ENCODE measurements around the gene YKT6.

Gene YKT6

DNA sequence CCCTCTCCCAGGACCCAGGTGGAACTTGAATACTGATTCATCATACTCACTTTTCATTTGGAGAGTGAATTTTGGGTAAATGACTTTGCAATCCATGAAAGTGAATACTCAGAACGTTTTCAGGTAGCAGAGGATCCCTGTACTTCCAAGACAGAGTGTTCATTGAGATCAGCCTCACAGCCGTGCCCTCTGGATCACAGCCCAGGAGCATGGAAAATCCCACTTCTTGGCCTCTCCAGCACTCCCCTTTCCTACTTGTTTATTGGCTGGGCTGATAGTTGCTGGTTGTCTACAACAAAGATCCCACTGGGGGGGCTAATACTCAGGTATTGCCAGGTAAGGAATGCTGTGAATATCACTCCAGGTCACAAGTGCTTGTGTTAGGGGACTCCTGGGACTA lies 17.4 kb upstream of the YKT6 start:
- Histone ChIP-seq H3K79me1 (replicated peaks; ENCODE audit: low read length, poor library complexity, severe bottlenecking) (no peaks in the 10 kb centered on the region), H3K4me2 (ENCODE audit: low read length, poor library complexity, severe bottlenecking) (no peak overlapping the region), H4K91ac (ENCODE audit: low read length) (no peak overlapping the region), H3K4ac (ENCODE audit: low read depth in 1 of 2, low read length in 2 of 2) (no peak overlapping the region), H2BK5ac (ENCODE audit: low read depth, low read length, poor library complexity, severe bottlenecking) (no peak overlapping the region), H2AFZ (ENCODE audit: low read depth, low read length) (no peak overlapping the region), H2BK120ac (ENCODE audit: low read depth, low read length) (no peak overlapping the region), H3K18ac (ENCODE audit: low read depth in 1 of 2, low read length in 2 of 2) (no peak overlapping the region), H3K23ac (ENCODE audit: low read length in 2 of 2) (no peak overlapping the region), H3K27me3 (ENCODE audit: control insufficient read depth in 1 of 2, insufficient read depth in 1 of 2, low read length in 2 of 2) (peaks cover 0 to 3% of the 10 kb centered on the region in 2 experiments), H2BK12ac (ENCODE audit: low read length in 2 of 2) (no peak overlapping the region), H3K4me1 (ENCODE audit: control insufficient read depth, insufficient read depth, low read depth, low read length) (peaks cover 38% of the 10 kb centered on the region), H3K27ac (ENCODE audit: low read length, poor library complexity, severe bottlenecking) (no peak overlapping the region), H4K8ac (ENCODE audit: low read length) (no peak overlapping the region), H2BK15ac (ENCODE audit: low read depth, poor library complexity, severe bottlenecking) (no peak overlapping the region), H3K14ac (ENCODE audit: low read length in 2 of 2) (no peak overlapping the region), H3K9ac (ENCODE audit: low read length) (no peak overlapping the region), H3K9me3 (ENCODE audit: control insufficient read depth, low read length) (peaks cover 18% of the 10 kb centered on the region), H3K4me3 (ENCODE audit: insufficient read depth in 1 of 2, low read depth in 1 of 2, low read length in 2 of 2) (no peak overlapping the region), H2AK5ac (ENCODE audit: low read length, severe bottlenecking) (no peak overlapping the region), H3K36me3 (ENCODE audit: control insufficient read depth in 1 of 2, insufficient read depth in 2 of 2, low read depth in 1 of 2, low read length in 2 of 2) (no peaks in the 10 kb centered on the region)
- WGBS = 83% methylated on average over 2 of the region's 2 CpGs
- no peak for DNase-seq

DNA sequence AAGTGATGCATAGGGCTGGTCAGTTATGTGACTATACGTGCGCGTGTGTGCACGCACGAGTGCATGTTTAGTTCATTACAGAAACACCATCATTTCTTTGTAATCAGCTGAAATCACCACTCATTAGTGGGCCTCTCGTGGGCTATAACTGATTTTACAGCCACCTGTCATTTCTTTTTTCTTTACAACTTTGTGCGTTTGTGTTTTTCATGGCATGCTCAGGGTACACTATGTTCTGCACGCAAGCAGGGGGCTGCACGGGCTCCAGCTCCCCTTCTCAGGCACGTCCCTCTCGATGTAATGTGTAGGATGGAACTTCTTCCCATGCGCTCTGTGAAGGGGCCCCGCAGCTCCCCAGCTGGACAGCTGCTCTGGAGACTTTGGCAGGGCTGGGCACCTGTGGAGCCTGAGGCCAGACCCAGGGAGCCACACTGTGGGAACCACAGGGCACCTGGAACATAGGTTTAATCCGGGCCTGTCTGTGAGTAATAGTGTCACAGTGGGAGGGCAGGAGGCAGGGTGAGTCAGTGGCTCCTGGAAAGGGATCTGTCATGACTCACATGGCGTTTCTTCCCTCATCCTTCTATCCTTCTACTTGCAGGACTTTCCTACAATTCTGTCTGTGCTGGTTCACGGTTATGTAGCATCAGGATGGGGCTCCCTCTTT lies 16.4 kb upstream of the YKT6 start:
- Histone ChIP-seq H2BK120ac (ENCODE audit: low read depth, low read length) (no peak overlapping the region), H3K4me3 (ENCODE audit: insufficient read depth in 1 of 2, low read depth in 1 of 2, low read length in 2 of 2) (no peak overlapping the region), H3K27ac (ENCODE audit: low read length, poor library complexity, severe bottlenecking) (peak overlapping the region; percentile 67), H2AK5ac (ENCODE audit: low read length, severe bottlenecking) (no peak overlapping the region), H2BK12ac (ENCODE audit: low read length in 2 of 2) (no peak overlapping the region), H3K23ac (ENCODE audit: low read length in 2 of 2) (no peak overlapping the region), H3K18ac (ENCODE audit: low read depth in 1 of 2, low read length in 2 of 2) (peak overlapping the region in 1 of 2 experiments; percentile 16), H3K27me3 (ENCODE audit: control insufficient read depth in 1 of 2, insufficient read depth in 1 of 2, low read length in 2 of 2) (peaks cover 0 to 2% of the 10 kb centered on the region in 2 experiments), H2AFZ (ENCODE audit: low read depth, low read length) (peak overlapping the region; percentile 21), H4K91ac (ENCODE audit: low read length) (no peak overlapping the region), H2BK15ac (ENCODE audit: low read depth, poor library complexity, severe bottlenecking) (no peak overlapping the region), H3K4me2 (ENCODE audit: low read length, poor library complexity, severe bottlenecking) (peak overlapping the region; percentile 30), H3K4me1 (ENCODE audit: control insufficient read depth, insufficient read depth, low read depth, low read length) (peaks cover 42% of the 10 kb centered on the region), H3K9ac (ENCODE audit: low read length) (peak overlapping the region; percentile 65), H3K4ac (ENCODE audit: low read depth in 1 of 2, low read length in 2 of 2) (no peak overlapping the region), H4K8ac (ENCODE audit: low read length) (no peak overlapping the region), H3K36me3 (ENCODE audit: control insufficient read depth in 1 of 2, insufficient read depth in 2 of 2, low read depth in 1 of 2, low read length in 2 of 2) (no peaks in the 10 kb centered on the region), H3K79me1 (replicated peaks; ENCODE audit: low read length, poor library complexity, severe bottlenecking) (no peaks in the 10 kb centered on the region), H2BK5ac (ENCODE audit: low read depth, low read length, poor library complexity, severe bottlenecking) (no peak overlapping the region), H3K9me3 (ENCODE audit: control insufficient read depth, low read length) (peaks cover 18% of the 10 kb centered on the region), H3K14ac (ENCODE audit: low read length in 2 of 2) (no peak overlapping the region)
- peak; percentile 89 for DNase-seq
- WGBS = 76% methylated on average over 13 of the region's 16 CpGs

DNA sequence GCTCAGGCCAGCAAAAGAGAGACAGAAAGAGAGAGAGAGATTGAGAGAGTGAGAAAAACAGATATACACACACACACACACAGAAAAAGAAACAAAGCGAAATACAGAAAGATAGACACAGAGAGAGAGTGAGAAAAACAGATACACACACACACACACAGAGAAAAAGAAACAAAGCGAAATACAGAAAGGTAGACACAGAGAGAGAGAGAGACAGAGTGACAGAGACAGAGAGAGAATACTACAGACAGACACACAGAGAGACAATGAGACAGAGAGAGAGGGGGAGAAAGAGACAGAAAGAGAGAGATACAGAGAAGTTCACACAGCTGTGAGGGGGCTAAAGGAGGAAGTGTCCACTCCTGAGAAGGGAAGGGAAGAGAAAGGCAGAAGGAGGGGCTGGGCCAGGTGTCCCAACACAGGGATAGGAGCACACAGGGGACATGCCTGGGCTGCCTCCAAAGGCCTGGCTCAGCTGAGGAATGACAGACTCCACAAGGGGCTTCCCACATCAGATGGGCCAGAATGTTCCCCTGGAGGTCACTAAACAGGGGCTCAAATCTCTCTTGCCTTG lies 15.8 kb upstream of the YKT6 start:
- H2AFZ ChIP-seq (ENCODE audit: low read depth, low read length) = peak overlapping the region; percentile 21
- peak overlapping the region; percentile 86 for H2AK5ac ChIP-seq (ENCODE audit: low read length, severe bottlenecking)
- peak overlapping the region; percentile 67 for H3K27ac ChIP-seq (ENCODE audit: low read length, poor library complexity, severe bottlenecking)
- H3K4me1 ChIP-seq (ENCODE audit: control insufficient read depth, insufficient read depth, low read depth, low read length) = peaks cover 43% of the 10 kb centered on the region
- peaks cover 18% of the 10 kb centered on the region for H3K9me3 ChIP-seq (ENCODE audit: control insufficient read depth, low read length)
- peak overlapping the region in 1 of 2 experiments; percentile 2 for H2BK12ac ChIP-seq (ENCODE audit: low read length in 2 of 2)
- H3K4ac ChIP-seq (ENCODE audit: low read depth in 1 of 2, low read length in 2 of 2) = peak overlapping the region; percentile 11 to 43
- peak; percentile 11 for DNase-seq
- H4K91ac ChIP-seq (ENCODE audit: low read length) = no peak overlapping the region
- no peaks in the 10 kb centered on the region for H3K79me1 ChIP-seq (replicated peaks; ENCODE audit: low read length, poor library complexity, severe bottlenecking)
- peak overlapping the region in 1 of 2 experiments; percentile 63 for H3K14ac ChIP-seq (ENCODE audit: low read length in 2 of 2)
- peak overlapping the region; percentile 38 for H4K8ac ChIP-seq (ENCODE audit: low read length)
- no peak overlapping the region for H3K4me3 ChIP-seq (ENCODE audit: insufficient read depth in 1 of 2, low read depth in 1 of 2, low read length in 2 of 2)
- WGBS = 93% methylated on average over 1 of the region's 2 CpGs
- no peaks in the 10 kb centered on the region for H3K36me3 ChIP-seq (ENCODE audit: control insufficient read depth in 1 of 2, insufficient read depth in 2 of 2, low read depth in 1 of 2, low read length in 2 of 2)
- H2BK5ac ChIP-seq (ENCODE audit: low read depth, low read length, poor library complexity, severe bottlenecking) = peak overlapping the region; percentile 3
- no peak overlapping the region for H3K4me2 ChIP-seq (ENCODE audit: low read length, poor library complexity, severe bottlenecking)
- no peak overlapping the region for H2BK120ac ChIP-seq (ENCODE audit: low read depth, low read length)
- H3K27me3 ChIP-seq (ENCODE audit: control insufficient read depth in 1 of 2, insufficient read depth in 1 of 2, low read length in 2 of 2) = no peaks in the 10 kb centered on the region
- H3K23ac ChIP-seq (ENCODE audit: low read length in 2 of 2) = no peak overlapping the region
- peak overlapping the region; percentile 65 for H3K9ac ChIP-seq (ENCODE audit: low read length)
- peak overlapping the region; percentile 71 for H2BK15ac ChIP-seq (ENCODE audit: low read depth, poor library complexity, severe bottlenecking)
- H3K18ac ChIP-seq (ENCODE audit: low read depth in 1 of 2, low read length in 2 of 2) = peak overlapping the region in 1 of 2 experiments; percentile 48

DNA sequence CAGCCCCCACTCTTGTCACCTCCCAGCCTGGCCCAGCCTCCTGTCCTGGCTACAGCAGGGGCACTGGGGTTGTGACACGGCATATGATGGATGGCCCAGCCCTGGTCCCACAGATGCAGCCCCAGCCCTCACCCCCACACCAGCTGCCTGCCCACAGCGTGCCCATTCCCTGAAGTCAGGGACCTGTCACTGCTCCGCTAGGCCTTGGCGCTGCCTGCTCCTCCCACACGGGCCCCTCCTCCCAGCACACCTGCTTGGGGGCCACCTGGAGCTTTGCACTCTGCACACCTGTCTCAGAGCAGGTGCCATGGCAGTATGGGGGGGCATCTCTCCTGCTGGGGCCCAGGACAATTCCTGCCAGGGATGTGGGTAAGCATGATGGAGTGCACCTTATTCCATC lies 15.0 kb upstream of the YKT6 start:
- H2BK120ac ChIP-seq (ENCODE audit: low read depth, low read length) = no peak overlapping the region
- H4K91ac ChIP-seq (ENCODE audit: low read length) = no peak overlapping the region
- H3K23ac ChIP-seq (ENCODE audit: low read length in 2 of 2) = peak overlapping the region in 1 of 2 experiments; percentile 47
- peak overlapping the region in 1 of 2 experiments; percentile 59 for H2BK12ac ChIP-seq (ENCODE audit: low read length in 2 of 2)
- no peak overlapping the region for H3K4me3 ChIP-seq (ENCODE audit: insufficient read depth in 1 of 2, low read depth in 1 of 2, low read length in 2 of 2)
- no peaks in the 10 kb centered on the region for H3K36me3 ChIP-seq (ENCODE audit: control insufficient read depth in 1 of 2, insufficient read depth in 2 of 2, low read depth in 1 of 2, low read length in 2 of 2)
- H3K9me3 ChIP-seq (ENCODE audit: control insufficient read depth, low read length) = peaks cover 18% of the 10 kb centered on the region
- peaks cover 43% of the 10 kb centered on the region for H3K4me1 ChIP-seq (ENCODE audit: control insufficient read depth, insufficient read depth, low read depth, low read length)
- H2AFZ ChIP-seq (ENCODE audit: low read depth, low read length) = no peak overlapping the region
- peak overlapping the region; percentile 5 for H4K8ac ChIP-seq (ENCODE audit: low read length)
- no peak overlapping the region for H3K14ac ChIP-seq (ENCODE audit: low read length in 2 of 2)
- peak overlapping the region; percentile 67 for H3K27ac ChIP-seq (ENCODE audit: low read length, poor library complexity, severe bottlenecking)
- H3K27me3 ChIP-seq (ENCODE audit: control insufficient read depth in 1 of 2, insufficient read depth in 1 of 2, low read length in 2 of 2) = no peaks in the 10 kb centered on the region
- H3K4me2 ChIP-seq (ENCODE audit: low read length, poor library complexity, severe bottlenecking) = no peak overlapping the region
- no peak overlapping the region for H2BK5ac ChIP-seq (ENCODE audit: low read depth, low read length, poor library complexity, severe bottlenecking)
- H3K79me1 ChIP-seq (replicated peaks; ENCODE audit: low read length, poor library complexity, severe bottlenecking) = no peaks in the 10 kb centered on the region
- 86% methylated on average over 5 of the region's 5 CpGs for WGBS
- no peak overlapping the region for H2BK15ac ChIP-seq (ENCODE audit: low read depth, poor library complexity, severe bottlenecking)
- no peak overlapping the region for H3K9ac ChIP-seq (ENCODE audit: low read length)
- no peak for DNase-seq
- H3K4ac ChIP-seq (ENCODE audit: low read depth in 1 of 2, low read length in 2 of 2) = no peak overlapping the region
- no peak overlapping the region for H3K18ac ChIP-seq (ENCODE audit: low read depth in 1 of 2, low read length in 2 of 2)
- peak overlapping the region; percentile 86 for H2AK5ac ChIP-seq (ENCODE audit: low read length, severe bottlenecking)
